NCI-H526 treated with DMSO at 0.1 percent for 48 hours (cell line): Measurements from ENCODE around the gene MTM1.
A peak's percentile ranks its signal among the peaks of the same experiment; 100 is the strongest.

Experiments used
- DNase-seq: peaks from one replicate; lab custom pipeline; 2025; lab: John Stamatoyannopoulos, UW

Gene MTM1

GRCh38 chrX:150605603-150606002 is 37.2 kb downstream of the MTM1 start:
- DNase-seq = no peak

- no peak for DNase-seq
Measured at GRCh38 chrX:150607201-150607600, 38.8 kb downstream of the MTM1 start.

- DNase-seq = no peak
Measured at GRCh38 chrX:150610043-150610442, 41.6 kb downstream of the MTM1 start.

GRCh38 chrX:150610446-150610845 is 42.0 kb downstream of the MTM1 start:
- no peak for DNase-seq

GRCh38 chrX:150615356-150615755 is 46.9 kb downstream of the MTM1 start:
- no peak for DNase-seq

GRCh38 chrX:150616179-150616862 is 47.9 kb downstream of the MTM1 start:
- peak; percentile 32 for DNase-seq

DNA sequence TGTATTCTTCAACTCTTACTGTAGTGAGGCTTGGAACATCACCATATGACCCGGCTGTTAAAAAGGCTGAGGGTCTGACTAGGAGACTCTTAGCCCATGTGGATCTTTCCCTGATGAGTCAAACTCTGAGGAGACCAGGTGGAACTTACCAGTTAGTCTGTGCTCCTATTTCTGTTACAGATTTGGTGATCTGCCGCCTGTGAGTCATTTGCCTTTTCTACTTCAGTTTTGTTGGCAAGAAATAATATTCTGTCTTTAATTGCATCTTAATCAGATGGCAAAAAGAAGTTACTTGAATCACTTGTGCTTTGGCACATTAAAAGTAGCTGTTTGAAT is 48.4 kb downstream of the MTM1 start:
- DNase-seq = no peak

DNA sequence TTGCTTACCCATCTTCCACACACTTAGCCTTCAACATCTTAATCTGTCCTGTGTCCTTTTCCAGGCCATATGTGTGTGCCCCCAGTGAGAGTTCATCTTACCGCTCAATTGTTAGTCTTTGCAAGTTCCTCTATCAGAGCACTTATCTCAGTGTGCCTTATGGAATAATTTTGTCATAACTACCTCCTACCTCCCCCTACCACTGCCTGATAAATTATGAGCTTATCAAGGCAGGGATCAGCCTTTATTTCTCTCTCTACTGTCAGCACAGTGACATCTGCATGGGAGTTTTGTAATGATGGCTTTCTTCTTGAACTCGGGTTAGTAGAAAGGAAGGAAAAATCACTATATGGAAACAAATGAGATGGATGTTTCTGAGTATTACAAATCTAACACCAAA is 53.2 kb downstream of the MTM1 start:
- no peak for DNase-seq

GRCh38 chrX:150623583-150623982 is 55.2 kb downstream of the MTM1 start:
- DNase-seq = no peak

GRCh38 chrX:150625097-150625496 is 56.7 kb downstream of the MTM1 start:
- DNase-seq = no peak

GRCh38 chrX:150625875-150626274 is 57.5 kb downstream of the MTM1 start:
- DNase-seq = no peak

- no peak for DNase-seq
Measured at GRCh38 chrX:150627957-150628356, 59.5 kb downstream of the MTM1 start.

DNA sequence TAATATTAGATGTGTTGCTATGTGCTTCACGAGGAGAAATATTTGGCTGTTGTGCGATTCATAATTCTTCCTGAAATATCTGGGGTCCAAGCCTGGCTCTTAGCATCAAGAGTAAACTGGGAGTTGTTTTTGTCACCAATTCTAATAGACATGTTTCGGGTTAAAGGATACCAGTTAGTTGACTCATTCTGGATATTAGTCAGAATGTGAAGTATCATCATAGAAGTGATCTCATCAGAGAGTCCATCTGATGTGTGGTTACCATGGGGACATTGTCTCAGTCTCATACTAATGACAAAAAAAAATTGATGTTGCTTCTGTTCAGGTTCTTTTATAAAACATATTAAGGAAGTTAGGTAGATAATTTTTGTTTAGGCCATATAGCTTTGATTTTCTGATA is 67.5 kb downstream of the MTM1 start:
- no peak for DNase-seq

DNA sequence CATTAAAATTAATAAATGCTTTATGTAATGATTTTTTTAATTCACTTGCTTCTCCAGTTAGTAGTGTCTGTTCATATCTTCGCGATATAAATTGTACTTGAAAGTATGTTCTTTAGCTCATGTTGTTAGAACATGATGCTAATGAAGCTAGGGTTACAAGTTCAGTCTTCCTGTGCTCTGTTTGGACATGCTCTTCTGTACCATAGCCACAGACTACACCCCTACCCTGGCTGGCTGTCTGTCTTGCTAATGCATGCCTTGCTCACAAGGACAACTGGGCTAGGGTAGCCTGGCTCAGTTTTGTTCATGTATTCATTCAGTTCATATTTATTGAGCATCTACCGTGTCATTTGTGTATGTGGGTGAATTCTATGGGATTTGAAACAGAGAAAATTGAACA is 74.0 kb downstream of the MTM1 start:
- no peak for DNase-seq

GRCh38 chrX:150643271-150643670 is 74.8 kb downstream of the MTM1 start:
- DNase-seq = no peak

- DNase-seq = no peak
Measured at GRCh38 chrX:150643958-150644357, 75.5 kb downstream of the MTM1 start.

GRCh38 chrX:150644422-150644821 is 76.0 kb downstream of the MTM1 start:
- DNase-seq = no peak

- DNase-seq = no peak
Measured at GRCh38 chrX:150647331-150647730, 78.9 kb downstream of the MTM1 start.

GRCh38 chrX:150648296-150648940 is 80.0 kb downstream of the MTM1 start:
- DNase-seq = no peak

DNA sequence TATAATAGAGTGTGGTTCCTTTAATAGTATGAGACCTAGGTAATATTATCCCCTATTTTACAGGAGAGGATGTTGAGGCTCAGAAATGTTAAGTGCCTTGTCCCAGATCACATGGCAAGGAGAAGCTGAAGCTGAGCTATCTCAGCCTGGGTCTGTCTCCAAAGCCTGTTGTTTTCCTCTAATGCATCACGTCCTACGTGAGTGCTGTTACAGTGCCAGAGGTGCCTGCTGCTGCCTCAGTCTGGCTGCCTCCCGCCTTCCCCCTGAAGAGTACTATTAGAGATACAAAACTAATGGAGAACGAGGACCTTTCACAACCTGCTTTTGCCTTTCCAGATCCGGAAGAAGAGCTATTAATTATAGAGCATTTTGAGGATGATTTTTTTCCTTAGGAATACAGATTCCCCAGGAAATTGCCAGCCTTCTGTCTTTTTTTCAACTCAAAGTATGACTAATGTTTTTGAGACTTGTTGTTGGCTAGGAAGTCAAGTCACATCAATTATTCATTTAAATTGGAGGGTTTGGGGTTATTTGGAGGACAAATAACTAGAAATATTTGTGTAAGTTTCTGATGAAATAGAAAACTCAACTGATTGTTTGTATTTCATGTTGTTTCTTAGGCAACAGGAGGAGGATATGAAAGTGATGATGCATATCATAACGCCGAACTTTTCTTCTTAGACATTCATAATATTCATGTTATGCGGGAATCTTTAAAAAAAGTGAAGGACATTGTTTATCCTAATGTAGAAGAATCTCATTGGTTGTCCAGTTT is 80.9 kb downstream of the MTM1 start:
- no peak for DNase-seq

GRCh38 chrX:150651906-150652305 is 83.5 kb downstream of the MTM1 start:
- DNase-seq = no peak

DNA sequence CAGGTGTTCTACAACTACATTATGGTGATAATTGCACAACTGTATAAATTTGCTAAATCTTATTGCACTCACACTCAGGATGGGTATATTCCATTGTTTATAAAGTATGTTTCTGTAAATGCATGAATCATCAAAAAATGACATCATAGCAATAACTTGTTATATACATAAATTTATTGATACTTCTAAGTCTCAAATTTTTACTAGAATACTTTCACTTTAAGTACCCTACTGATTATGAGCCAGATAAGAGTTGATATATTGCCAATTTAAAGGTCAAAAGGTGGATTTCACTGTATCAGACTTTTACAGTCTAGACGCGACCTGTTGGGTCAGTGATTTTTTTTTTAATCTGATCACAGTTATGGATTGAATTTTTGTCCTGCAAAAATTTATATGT is 87.4 kb downstream of the MTM1 start:
- no peak for DNase-seq

DNA sequence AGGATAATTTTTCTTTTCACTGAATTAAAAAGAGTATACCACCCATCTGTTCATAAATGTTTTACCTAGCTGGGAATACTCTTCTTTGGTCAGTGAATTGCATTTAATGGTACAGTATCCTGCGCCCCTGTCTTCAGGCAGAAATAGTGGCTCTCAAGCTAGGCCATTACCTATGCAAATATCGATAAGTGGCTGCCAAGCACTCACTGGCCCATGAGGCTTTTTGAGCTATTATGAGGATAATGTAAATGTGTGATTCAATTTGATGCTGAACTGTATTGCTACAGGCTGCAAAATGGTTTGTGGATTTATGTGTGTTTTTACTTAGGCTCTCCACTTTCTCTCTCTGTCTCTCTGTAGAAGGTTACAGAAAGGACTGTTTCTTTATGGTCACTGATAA is 94.7 kb downstream of the MTM1 start:
- DNase-seq = peak; percentile 7
